GM19438 (cell line): ENCODE data around the gene CDH8.
"Not testable (repeated sequence)": the region's sequence is repeated elsewhere in the genome, so short reads cannot be mapped to it uniquely, and the experiment has no call there.

Experiments
- ATAC-seq: cut with Tn5 transposase; IDR thresholded peaks from one replicate; pipeline ENCODE4 v1.9.1; 2021; ENCODE audit warnings: low read depth; ENCODE audit not compliant: unreplicated experiment

The CDH8 gene

DNA sequence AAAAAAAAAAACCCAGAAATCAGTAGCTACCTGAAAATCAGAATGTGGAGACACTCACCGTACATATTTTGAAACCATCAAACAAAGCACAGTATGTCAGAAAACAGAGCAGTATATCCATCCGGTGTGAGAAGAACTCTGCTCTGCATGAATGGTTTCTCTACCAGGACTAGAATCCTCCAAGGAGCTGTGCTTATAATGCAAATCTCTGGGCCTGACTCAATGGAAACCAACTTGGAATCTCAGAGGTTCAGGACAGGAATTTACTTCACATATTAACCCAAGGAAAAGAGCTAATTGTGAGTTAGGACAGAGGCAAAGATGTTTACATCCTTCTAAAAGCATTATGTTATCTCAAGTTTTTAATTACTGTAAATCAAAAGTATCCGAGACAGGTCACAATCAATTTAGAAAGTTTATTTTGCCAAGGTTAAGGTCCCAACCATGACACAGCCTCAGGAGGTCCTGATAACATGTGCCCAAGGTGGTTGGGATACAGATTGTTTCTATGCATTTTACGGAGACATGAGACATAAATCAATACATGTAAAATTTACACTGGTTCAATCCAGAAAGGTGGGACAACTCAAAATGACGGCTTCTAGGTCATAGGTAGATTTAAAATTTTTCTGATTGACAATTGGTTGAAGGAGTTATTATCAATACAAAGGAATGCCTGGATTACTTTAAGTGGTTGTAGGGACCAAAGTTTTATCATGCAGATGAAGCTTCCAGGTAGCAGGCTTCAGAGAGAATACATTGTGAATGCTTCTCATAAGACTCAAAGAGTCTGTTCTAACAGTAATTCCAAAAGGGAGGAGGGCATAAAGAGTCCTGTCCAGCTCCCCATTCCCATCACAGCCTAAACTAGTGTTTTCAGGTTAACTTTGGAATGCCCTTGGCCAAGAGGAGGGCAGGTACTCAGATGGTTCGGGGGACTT is 164.1 kb downstream of the CDH8 start:
- ATAC-seq, result no peak

DNA sequence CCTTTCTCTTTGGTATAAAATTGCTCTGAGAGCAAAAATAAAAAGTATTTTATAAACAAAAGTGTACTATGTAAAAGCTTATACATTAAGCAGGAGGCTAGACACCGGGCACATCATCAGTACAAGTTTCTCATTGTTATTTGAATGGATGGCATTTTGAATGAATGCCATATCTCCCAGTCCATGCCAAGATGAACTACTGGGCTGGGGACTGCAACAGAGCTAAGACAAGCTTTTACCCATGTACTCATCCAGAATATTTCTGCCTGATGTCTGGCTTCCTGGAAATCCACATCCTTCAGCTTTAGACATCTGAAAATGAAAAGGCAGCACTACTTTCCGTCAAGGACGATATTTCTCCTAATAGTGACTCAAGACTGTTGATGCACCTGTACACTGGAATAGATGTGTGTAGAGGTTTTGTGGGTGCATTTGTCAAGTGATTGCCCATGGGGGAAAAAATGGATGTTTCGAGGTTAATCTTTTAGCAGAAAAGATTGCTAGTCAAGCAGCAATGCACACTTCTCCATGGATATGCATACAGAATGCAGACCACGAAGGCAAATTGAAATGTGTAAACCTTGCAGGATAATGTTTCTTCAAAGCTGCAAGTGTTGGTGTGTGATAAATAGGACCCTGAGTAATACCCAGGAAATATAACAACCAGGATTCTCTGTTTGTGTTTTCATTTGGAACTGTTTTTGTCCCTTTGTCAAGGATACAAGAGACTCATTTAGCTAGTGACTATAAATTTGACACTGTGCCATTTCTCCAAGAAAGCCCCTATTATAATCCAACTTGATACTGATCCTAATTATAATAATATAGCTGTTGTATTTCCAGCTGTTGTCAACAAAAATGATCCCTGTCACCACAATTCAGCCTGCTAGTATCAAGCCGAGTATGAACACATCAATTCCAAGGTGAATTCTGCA is 173.8 kb downstream of the CDH8 start:
- ATAC-seq, result no peak

DNA sequence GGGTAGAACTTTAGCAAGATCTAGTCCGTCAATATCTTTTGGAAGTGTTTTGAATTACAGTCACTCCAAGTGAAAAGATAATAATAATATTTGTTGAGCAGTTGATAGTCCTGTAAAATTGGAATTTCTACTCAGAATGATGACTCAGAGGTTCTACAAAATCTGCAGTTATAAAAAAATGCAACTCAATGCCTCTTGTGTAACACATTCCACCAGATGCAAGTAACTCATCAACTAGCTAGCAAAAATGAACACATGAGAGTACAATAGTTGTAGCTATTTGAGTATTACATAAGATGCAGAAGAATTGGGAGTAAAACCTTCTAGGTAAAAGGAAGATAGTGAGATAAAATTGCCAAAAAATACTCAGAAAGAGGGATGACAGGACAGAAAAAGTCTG is 177.2 kb downstream of the CDH8 start:
- no peak for ATAC-seq

DNA sequence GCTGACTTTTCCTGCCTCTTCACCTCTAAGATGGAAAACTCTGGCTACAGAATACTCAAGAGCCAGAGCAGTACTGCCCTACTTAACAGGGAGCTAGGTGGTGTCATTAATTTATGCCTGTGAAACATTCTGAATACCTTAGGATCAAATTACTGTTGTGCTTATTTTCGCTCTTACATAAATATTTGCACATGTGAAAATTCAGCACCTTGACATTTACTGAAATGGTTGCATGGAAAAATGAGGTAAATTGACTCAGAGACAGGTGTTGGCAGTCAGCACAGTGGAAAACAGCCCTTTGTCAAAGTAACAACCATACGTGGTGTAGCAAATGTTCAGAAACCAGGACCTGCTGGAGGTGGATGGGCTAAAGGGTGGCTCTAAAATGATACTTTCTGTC is 193.6 kb downstream of the CDH8 start:
- ATAC-seq, result no peak

DNA sequence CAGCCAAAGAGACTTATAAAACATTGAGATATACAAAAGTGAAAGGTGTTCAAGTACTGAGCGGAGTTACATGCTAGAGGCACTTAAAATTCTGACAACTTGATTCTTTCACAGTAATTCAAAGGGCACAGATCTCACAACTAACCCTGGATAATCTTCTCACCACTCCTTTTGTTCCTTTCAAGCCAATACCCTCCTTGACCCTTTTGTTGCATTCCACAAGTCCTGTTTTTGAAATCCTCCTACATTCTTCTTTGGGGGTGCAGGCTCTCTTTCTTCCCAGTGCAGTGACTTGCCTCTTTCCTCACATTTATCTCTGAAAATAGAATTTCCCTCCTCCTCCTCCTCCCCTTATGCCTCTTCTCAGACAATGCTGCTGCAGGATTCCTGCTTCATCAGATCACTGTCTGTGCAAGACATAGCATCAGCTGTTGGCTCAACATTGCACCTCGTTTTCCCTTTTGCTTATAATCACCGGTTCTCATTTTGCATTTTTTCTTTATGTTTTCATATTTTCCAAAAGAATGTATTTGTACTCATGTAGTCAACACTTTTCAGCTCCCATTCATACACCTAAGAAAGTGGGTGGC is 199.3 kb downstream of the CDH8 start:
- no peak for ATAC-seq

DNA sequence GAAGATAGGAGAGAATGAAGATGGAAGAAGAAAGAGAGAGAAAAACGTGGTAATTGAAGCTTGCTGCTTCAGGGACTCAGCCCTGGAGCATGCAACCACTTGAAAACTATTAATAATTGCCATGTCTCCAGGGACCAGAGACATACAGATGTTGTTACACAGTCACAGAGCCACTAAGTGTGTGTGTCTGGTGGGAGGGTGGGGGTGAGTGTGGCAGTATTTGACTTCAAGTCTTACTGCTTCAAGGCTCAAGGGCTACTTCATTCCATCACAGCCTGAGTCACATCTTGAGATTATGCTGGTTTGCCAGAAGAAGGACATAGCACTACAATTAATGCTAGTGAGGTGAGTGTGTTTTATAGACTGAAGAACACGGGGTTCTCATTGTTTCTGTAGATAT is 202.2 kb downstream of the CDH8 start:
- ATAC-seq, result no peak

DNA sequence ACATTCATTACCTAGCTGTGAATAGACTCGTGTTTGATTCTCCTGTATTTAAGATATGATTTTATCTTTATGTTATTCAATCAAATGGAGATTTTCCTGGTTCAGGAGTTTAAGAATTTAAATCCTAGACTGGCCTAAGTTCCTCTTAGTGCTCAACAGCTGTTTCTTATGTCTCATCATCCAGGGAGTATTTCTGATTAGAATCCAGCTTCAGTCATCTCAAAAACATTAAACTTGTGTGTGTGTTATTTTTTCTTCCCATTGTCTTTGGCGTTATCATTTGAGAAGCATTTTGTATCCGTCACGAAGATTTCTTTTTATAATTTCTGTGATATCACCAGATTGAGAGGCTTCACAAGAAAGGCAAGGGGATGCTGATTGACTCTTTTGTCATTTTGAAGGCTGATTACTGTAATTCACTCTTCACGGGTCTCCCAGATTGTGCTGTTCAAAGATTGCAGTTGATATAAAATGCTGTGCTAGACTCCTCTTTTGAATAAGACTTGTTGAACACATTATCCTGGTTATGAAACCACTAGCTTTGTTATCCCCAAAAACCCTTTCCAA is 204.8 kb downstream of the CDH8 start:
- ATAC-seq, result no peak

DNA sequence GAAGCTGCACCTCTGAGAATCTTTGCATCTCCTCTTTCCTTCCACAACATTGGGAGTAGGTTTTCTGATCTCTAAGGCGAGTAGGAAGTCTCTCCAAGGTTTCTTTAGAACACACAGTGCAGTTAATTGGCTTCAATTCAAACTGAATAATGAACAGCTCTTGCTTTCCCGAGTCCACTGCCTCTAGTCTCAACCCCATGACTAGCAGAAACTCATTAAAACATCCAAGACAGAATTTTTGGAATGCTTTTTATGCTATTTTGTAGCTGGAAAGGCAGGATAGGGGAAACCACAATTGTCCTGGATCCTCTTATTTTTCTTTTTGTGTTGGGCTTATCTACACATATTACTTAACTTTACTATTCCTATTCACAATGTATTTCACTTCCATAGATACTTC is 206.6 kb downstream of the CDH8 start:
- no peak for ATAC-seq

DNA sequence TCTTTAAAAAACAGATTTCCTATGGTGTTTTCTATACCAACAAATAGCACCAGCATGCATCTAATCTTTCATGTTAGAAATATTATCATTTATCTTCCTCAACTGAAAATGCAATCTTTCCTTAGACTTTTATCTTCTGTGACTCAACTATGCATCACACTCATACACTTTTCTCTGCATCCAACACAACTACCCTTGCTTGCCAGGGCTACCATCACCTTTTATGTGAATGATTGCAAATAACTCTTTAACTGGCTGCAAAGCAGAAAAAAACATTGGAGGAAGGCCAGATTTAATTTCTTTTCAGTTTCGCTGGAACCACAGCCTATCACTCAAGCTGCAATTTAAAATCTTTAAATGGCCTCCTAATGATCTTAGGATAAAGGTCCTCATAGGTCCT is 212.9 kb downstream of the CDH8 start:
- ATAC-seq, result no peak

DNA sequence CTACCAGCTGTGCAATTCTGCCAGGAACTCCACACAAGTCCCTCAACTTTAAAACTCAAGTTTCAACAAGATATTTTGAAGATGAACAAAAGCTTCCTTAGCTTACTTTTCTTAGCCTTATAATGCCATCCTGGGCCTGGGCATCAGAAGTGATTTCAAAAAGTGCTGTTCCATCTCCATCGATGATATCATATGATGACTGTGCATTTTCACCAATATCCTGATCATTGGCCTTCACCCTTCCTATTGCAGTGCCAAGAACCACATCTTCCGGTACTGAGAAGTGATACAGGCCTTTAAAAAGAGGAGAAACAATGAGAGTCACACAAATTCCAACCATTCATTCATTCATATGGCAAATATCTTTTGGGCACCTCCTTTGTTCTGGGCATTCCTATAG is 215.4 kb downstream of the CDH8 start:
- ATAC-seq, result no peak

DNA sequence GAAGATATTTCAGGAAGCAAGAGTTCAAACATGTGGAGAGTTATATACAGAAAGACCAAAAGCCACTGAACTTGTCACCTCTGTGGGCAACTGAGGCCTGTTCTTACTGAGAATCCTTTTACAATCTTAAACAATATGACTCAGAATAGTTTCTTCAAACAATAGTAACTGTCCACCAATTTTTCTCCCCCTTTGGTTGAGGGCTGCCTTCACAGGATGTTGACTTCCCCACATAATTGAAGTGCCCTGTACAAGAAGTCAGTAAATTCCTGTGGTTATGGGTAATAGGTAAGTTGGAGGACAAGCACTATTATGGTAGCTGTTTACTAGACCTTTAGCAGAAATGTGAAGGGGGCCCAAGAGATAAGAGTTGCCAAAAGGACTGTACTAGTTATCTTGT is 215.8 kb downstream of the CDH8 start:
- no peak for ATAC-seq

DNA sequence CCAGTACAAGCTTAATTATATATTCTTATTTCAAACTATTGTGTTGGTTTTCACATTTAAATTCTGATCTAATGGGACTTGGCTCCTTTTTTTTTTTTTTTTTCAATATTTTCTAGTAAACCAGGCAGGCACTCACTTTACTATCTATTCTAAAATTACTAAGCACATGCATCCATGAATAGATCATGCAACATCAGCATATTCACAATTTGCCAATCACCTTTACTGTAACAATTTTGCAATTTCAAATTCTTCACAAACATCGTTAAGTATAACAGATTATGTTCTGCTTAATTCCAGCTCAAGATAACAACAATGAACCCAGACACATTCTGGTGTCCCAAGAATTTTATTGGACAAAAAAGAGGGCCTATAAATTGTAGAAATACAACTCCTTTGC is 217.4 kb downstream of the CDH8 start:
- no peak for ATAC-seq

DNA sequence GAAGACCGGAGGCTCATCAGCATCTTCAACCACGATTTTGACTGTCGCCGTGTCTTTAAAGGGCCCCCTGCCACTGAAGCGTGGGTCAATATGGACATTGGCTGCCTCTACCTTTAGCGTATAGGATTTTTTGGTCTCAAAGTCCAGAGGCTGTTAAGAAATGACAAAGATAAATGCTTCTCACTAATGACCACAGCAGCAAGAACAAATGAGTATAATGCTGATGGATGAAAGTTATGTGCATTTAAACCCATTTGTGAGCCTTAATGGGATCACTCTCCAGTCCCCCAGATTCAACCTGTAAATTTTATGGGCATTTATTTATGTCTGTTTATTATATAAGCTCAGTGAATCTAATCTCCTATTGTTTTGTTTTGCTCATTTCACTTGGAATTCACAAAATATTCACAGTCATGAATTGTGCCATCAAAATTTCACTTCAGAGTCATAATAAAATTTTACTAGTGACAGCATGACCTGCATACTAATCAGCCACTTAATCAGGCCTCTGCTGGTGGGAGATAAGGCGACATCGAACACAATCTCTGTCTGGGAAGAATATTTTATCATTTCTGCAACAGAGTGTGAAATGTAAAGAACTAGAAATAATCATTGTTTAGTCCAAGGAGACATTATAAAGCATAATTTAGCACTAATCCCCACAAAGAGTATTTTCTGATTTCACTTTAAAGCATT is 218.5 kb downstream of the CDH8 start:
- ATAC-seq, result no peak

DNA sequence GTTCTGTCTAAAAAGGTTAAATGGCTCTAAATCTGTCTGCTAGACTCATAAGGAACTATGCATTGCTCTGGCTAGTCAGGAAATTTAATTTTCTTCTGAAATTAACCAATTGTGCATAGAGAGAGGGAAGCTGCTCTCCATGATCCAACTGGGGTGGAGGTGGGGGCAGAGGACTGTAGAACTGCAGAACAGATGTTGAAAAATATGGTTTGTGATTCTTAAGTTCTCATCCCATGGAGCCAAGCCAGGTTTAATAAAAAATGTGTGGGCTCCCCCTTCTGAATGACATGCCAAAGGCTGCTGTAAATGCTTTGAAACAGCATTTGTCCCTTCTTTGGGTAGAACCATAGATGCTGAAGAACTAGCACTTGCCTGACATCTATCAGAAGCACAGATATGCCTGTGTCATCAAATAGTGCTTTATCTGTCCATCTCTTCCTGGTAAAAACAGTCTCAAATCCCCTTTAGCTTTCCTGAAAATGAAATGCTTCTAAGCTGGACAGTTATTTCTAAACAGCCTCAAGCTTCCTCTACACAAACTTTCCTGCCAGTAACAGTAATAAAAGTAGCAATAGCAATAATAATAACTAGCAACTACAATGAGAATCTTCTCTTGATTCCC is 221.4 kb downstream of the CDH8 start:
- ATAC-seq, result no peak

DNA sequence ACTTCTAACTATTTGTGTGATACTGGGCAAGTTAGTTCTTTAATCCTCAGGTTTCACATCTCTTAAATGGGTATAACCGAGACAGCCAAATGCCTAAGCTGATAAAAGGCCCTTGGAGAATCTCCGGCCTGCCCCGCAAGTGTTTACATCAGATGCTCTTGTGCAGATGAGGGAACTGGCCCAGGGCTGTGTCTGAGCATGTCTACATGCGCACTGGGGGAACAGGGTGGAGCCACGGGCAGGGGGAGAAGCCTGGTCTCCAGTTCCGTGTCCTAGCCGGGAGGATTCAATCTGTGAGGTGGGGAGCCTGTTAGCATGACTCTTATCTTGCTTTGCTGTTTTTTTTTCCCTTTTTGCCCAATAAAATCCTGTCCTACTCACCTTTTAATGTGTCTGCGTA is 222.9 kb downstream of the CDH8 start:
- no peak for ATAC-seq

DNA sequence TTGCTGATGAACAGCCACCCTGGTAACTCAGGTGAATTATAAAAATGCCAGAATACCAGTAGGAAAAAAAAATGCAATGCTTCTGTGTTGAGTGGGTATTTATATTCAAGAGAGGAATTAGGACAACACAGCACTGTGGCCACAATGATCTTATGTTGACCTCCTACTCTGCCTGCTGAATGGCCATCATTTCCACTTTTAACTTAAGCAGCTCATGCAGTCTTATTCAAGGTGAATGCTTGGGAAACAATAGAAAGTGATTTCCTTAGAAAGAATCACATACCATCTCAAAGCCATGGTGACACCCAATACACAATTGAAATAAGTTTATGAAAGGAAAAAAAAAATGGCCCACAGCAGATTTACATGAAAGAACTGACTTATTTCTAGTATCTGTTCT is 224.0 kb downstream of the CDH8 start:
- ATAC-seq, result no peak

DNA sequence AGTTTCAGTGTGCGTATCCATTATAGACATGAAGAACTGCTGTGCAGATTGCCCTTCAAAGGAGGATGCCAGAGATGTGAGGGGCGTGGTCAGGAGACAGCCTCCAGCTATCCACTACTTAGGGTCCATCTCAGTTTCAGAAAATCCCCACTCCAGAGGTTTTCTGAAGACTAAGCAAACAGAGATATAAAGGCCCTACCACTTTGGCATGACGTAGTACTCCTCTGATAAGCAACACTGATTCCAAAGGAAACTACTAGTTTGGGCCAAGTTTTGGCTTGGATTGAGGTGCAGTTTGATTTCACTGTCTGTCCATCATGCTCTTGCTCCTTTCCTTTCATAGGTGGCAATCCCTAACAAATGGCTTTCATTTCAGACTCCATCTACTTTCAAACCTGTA is 228.7 kb downstream of the CDH8 start:
- no peak for ATAC-seq

DNA sequence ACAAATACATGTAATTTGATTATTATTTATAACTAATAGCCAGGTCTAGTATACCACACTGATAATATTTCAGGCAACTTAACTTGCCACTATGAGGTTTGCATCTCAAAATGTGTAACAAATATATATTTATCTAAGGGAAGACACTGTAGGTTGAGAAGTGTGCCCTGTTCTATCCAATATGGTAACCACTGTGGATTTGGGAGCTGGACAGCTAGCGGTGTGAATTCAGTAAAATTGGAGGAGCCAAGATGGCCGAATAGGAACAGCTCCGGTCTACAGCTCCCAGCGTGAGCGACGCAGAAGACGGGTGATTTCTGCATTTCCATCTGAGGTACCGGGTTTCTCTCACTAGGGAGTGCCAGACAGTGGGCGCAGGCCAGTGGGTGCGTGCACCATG is 235.0 kb downstream of the CDH8 start:
- not testable (repeated sequence) for ATAC-seq

DNA sequence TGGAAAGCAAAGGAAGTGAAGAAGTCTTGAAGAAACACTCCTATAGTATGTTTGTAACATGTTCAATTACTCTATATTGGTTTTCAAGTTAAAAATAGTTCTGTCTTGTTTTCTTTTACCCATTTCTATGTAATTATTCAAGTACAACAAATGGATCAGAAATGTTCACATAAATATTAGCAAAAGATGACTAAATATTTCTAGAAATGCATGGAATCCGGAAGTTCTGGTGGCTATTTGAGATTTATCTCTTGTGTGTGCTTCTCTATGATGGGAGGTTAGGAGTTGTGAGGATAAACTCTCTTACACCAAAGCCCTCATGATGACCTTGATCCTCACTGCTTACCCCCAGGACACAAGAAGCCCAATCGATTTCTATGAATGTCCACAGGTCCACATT is 237.5 kb downstream of the CDH8 start:
- ATAC-seq, result no peak

DNA sequence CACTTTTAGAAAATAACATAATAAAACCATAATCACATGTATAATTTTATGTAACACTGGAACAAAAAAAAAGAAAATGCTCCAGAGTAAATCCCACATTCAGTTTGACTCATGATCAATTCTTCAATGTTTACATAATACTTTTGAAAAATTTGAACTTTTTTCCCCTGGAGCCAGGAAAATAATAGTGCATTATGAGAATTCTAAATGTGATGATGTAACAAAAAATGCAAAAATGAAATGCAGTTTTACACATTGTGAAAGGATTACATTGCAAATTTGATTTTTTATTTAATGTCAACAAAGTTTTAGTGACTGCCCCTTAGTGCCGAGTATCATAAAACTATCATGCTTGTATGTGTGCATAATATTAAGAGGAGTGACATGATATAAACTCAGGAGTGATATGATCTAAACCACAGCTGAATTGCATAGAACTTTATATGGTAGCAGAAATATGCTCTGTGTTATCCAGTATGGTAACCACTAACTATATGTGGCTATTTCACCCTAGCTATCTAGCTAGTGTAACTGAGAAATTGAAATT is 238.2 kb downstream of the CDH8 start:
- ATAC-seq, result no peak
